SK-N-MC (cell line): Measurements from ENCODE around the gene TOM1.

Source experiments
- DNase-seq: peaks from one replicate; pipeline ENCODE4 v3.0.0-alpha.2; 2011; ENCODE audit warnings: low read depth, low spot score
- H3K27ac ChIP-seq: fragments of 200-600 bp; sonication (generic); 2 replicates; pipeline ENCODE4 v1.5.1; 2016; ENCODE audit warnings: mixed run types
- H3K36me3 ChIP-seq: fragments of 200-600 bp; sonication (generic); 2 replicates; pipeline ENCODE4 v1.6.1; 2017; ENCODE audit warnings: antibody characterized with exemption, low read length, mixed read lengths; ENCODE audit not compliant: insufficient read depth
- H3K4me3 ChIP-seq: fragments of 200-600 bp; sonication (generic); 2 replicates; pipeline ENCODE4 v1.5.1; 2016
- H3K9ac ChIP-seq: fragments of 200-600 bp; sonication (generic); 2 replicates; pipeline ENCODE4 v1.8.0; 2017; ENCODE audit warnings: mixed run types, mixed read lengths; ENCODE audit not compliant: insufficient read length
- H3K9me3 ChIP-seq: fragments of 200-600 bp; sonication (generic); 2 replicates; pipeline ENCODE4 v1.6.1; 2017; ENCODE audit warnings: low read depth, mild to moderate bottlenecking, antibody characterized with exemption, low read length, moderate library complexity, mixed read lengths
- EZH2 ChIP-seq: fragments of 200-600 bp; sonication (generic); IDR thresholded peaks from one replicate; pipeline ENCODE4 v1.6.1; 2017; ENCODE audit warnings: antibody characterized with exemption
- FOXP2 ChIP-seq: optimal IDR thresholded peaks from 2 replicates; pipeline ENCODE3; 2011; ENCODE audit warnings: mild to moderate bottlenecking, moderate library complexity; ENCODE audit not compliant: insufficient read depth; ENCODE audit errors: extremely low read length, control extremely low read depth
- POLR2AphosphoS5 ChIP-seq: IDR thresholded peaks from 2 replicates; pipeline ENCODE4 v1.6.1; 2012; ENCODE audit warnings: mild to moderate bottlenecking, low read depth, low read length, borderline replicate concordance

TOM1 gene

GRCh38 chr22:35317680-35318290, 18.1 kb downstream of the TOM1 start:
- DNase-seq: no peak
- no peak overlapping the region for H3K27ac ChIP-seq
- H3K36me3 ChIP-seq: no peaks in the 10 kb centered on the region
- no peaks in the 10 kb centered on the region for H3K9me3 ChIP-seq
- H3K4me3 ChIP-seq: no peak overlapping the region
- TF ChIP-seq FOXP2 (no peak), EZH2 (no peak), POLR2AphosphoS5 (no peak)
- no peak overlapping the region for H3K9ac ChIP-seq

GRCh38 chr22:35318346-35319215, 18.9 kb downstream of the TOM1 start:
- H3K27ac ChIP-seq: no peak overlapping the region
- TF ChIP-seq POLR2AphosphoS5 (no peak), EZH2 (no peak)
- no peaks in the 10 kb centered on the region for H3K9me3 ChIP-seq
- no peak for DNase-seq
- H3K9ac ChIP-seq: no peak overlapping the region
- no peak overlapping the region for H3K4me3 ChIP-seq
- peaks cover 2% of the 10 kb centered on the region for H3K36me3 ChIP-seq

- TF ChIP-seq FOXP2: no peak
- no peak for TF ChIP-seq POLR2AphosphoS5
- TF ChIP-seq EZH2: no peak
- Histone ChIP-seq H3K9me3 (no peaks in the 10 kb centered on the region), H3K27ac (no peak overlapping the region), H3K36me3 (peaks cover 5% of the 10 kb centered on the region), H3K9ac (no peak overlapping the region), H3K4me3 (no peak overlapping the region)
- DNase-seq: no peak
These were observed 19.7 kb downstream of the TOM1 start for GRCh38 chr22:35319244-35319985.

GRCh38 chr22:35322126-35322525, 22.4 kb downstream of the TOM1 start:
- H3K9ac ChIP-seq: no peak overlapping the region
- no peaks in the 10 kb centered on the region for H3K9me3 ChIP-seq
- no peak for DNase-seq
- peaks cover 7% of the 10 kb centered on the region for H3K36me3 ChIP-seq
- no peak overlapping the region for H3K4me3 ChIP-seq
- H3K27ac ChIP-seq: no peak overlapping the region
- TF ChIP-seq EZH2 (no peak), POLR2AphosphoS5 (no peak)

GRCh38 chr22:35322893-35323292, 23.2 kb downstream of the TOM1 start:
- H3K36me3 ChIP-seq: peaks cover 7% of the 10 kb centered on the region

GRCh38 chr22:35323305-35323704, 23.6 kb downstream of the TOM1 start:
- Histone ChIP-seq H3K27ac (no peak overlapping the region), H3K36me3 (peaks cover 7% of the 10 kb centered on the region), H3K4me3 (no peak overlapping the region), H3K9ac (no peak overlapping the region), H3K9me3 (no peaks in the 10 kb centered on the region)
- TF ChIP-seq FOXP2 (no peak), EZH2 (no peak), POLR2AphosphoS5 (no peak)
- DNase-seq: no peak

More at GRCh38 chr22:35322893-35323292, 23.2 kb downstream of the TOM1 start:
- H3K9me3 ChIP-seq: no peaks in the 10 kb centered on the region
- H3K9ac ChIP-seq: no peak overlapping the region
- no peak for DNase-seq
- no peak overlapping the region for H3K4me3 ChIP-seq
- TF ChIP-seq POLR2AphosphoS5: no peak
- no peak overlapping the region for H3K27ac ChIP-seq

- H3K27ac ChIP-seq: no peak overlapping the region
- no peaks in the 10 kb centered on the region for H3K9me3 ChIP-seq
- no peak for DNase-seq
- H3K9ac ChIP-seq: no peak overlapping the region
- no peak overlapping the region for H3K4me3 ChIP-seq
- peaks cover 7% of the 10 kb centered on the region for H3K36me3 ChIP-seq
- TF ChIP-seq FOXP2 (no peak), POLR2AphosphoS5 (no peak), EZH2 (no peak)
These were observed 24.4 kb downstream of the TOM1 start for GRCh38 chr22:35324067-35324466.

- H3K4me3 ChIP-seq: no peak overlapping the region
- TF ChIP-seq POLR2AphosphoS5: no peak
- no peak for TF ChIP-seq EZH2
- TF ChIP-seq FOXP2: no peak
- H3K27ac ChIP-seq: no peak overlapping the region
- no peak overlapping the region for H3K9ac ChIP-seq
- no peaks in the 10 kb centered on the region for H3K9me3 ChIP-seq
- peaks cover 7% of the 10 kb centered on the region for H3K36me3 ChIP-seq
- no peak for DNase-seq
These were observed 25.1 kb downstream of the TOM1 start for GRCh38 chr22:35324762-35325161.
